Measurements from ENCODE around the gene BCL6B. TPM values are rescaled to one million over a fixed set of nuclear protein-coding genes. Genes with fewer than 3 reads are reported as not detected.
"Not testable (repeated sequence)": the region's sequence is repeated elsewhere in the genome, so short reads cannot be mapped to it uniquely, and the experiment has no call there.

Gene BCL6B, protein sequence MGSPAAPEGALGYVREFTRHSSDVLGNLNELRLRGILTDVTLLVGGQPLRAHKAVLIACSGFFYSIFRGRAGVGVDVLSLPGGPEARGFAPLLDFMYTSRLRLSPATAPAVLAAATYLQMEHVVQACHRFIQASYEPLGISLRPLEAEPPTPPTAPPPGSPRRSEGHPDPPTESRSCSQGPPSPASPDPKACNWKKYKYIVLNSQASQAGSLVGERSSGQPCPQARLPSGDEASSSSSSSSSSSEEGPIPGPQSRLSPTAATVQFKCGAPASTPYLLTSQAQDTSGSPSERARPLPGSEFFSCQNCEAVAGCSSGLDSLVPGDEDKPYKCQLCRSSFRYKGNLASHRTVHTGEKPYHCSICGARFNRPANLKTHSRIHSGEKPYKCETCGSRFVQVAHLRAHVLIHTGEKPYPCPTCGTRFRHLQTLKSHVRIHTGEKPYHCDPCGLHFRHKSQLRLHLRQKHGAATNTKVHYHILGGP
- 57.9 and 85.0 TPM in 2 replicates for total RNA-seq

DNA sequence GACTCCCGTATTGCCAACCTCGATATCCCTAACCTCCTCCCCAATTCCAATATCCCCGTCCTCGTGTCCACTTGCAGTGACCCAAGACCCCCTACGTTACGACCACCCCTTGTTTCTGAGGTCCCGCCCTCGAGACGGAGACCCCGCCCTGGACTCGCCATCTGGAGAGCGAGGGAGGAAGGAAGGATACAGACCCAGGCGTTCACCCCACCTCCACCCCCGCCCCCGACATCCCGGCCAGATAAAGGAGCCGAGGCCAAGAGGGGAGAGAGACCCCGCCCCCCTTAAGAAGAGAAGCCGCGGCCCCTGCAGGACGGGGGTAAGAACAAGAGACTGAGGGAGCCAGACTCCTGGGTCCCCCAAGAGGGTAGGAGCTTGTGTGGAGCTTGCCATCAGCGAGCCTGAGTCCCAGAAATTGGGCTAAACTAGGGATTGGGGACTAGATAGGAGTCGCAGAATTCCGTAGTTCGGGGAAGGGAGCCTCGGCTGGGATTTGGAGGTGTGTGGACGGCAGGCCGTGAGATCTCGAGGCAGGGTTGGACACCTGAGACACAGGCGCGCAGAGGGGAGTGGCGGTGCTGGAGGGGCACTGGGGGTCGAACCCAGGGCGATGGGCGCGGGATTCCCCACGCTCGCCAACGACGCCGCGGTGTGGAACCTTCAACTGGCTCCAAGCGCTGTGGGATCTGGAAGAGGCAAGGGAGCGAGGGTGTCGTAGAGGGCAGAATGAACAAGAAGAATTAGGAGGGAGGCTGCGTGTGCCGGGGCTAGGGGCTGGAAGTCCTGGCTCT lies at the start of gene BCL6B:
Gene BCL6B (plus strand): TSS at position 270 of the 791 bp plus-strand sequence. CDS start 622 bp downstream, outside the sequence.
- DNase-seq (ENCODE audit: low read depth in 2 of 2) = peak in 1 of 2 donors; percentile 79

DNA sequence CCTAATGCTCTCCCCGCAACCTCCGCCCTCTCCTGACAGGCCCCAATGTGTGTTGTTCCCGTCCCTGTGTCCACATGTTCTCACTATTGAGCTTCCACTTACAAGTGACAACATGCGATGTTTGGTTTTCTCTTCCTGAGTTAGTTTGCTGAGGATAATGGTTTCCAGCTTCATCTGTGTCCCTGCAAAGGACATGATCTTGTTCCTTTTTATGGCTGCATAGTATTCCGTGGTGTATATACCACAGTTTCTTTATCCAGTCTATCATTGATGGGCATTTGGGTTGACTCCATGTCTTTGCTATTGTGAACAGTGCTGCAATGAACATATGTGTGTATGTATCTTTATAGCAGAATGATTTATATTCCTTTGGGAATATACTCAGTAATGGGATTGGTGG lies 43.4 kb upstream of the BCL6B start:
- not testable (repeated sequence) for DNase-seq (ENCODE audit: low read depth in 2 of 2)

DNA sequence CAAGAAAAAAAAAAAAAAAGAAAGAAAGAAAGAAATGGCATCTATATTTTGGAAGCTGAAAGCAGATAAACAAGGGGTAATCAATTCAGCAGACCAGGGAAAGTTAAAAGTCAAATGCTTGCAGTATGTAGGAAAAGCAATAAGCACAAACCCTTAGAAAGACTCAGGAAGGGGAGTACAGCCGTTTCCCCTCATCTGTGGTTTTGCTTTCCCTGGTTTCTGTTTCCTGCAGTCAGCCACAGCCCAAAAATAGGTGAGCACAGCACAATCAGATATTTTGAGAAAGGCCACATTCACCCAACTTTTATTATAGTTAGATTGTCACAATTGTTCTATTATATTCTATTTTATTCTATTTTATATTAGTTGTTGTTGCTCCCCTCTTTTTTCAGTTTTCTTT lies 41.4 kb upstream of the BCL6B start:
- DNase-seq (ENCODE audit: low read depth in 2 of 2) = no peak

DNA sequence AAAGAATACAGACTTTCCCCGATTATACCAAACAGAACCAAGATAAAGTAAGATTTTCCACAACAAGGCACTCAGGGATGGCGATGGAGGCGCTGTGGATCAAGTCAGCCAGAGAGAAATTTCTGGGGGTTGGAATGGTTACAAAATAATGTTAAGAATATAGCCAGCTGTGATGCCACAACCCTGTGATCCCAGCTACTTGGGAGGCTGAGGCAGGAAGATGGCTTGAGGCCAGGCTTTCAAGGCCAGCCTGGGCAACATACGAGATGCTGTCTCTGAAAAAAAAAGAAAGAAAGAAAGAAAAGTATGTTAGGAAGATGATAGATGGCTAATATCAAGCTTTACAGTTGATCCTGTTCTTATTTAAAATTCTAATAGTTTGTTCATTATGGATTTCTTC lies 37.6 kb upstream of the BCL6B start:
- DNase-seq (ENCODE audit: low read depth in 2 of 2) = no peak

DNA sequence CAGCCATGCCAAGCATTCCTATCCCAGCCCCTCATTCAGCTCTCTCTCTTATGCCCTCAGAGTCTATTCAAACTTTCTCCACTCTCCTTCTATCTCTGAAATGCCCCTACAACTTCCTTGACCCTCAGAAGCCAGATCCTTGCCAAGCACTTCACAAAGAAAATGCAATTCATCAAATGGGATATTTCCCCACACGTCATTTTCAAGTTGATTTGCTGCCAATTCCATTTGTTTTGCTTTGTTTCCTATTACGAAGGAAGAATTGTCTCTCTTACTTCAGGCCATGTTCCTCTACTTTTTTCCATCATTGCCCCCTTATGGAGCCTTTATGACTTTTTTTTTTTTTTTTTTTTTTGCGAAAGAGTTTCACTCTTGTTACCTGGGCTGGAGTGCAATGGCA lies 36.2 kb upstream of the BCL6B start:
- DNase-seq (ENCODE audit: low read depth in 2 of 2) = peak; percentile 31 to 45

DNA sequence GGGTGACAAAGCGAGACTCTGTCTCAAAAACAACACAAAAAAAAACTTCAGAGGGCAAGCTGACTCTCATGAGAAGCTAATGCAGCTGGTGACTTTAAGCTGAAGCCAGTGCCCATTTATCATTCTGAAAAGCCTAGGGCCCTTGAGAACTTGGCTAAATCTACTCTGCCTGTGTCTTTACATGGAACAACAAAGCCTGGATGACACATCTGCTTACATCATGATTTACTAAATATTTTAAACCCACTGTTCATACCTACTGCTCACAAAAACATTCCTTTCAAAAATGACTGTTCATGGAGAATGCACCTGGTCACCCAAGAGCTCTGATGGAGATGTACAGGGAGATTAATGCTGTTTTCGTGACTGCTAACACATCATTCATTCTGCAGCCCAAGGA lies 33.1 kb upstream of the BCL6B start:
- DNase-seq (ENCODE audit: low read depth in 2 of 2) = no peak

DNA sequence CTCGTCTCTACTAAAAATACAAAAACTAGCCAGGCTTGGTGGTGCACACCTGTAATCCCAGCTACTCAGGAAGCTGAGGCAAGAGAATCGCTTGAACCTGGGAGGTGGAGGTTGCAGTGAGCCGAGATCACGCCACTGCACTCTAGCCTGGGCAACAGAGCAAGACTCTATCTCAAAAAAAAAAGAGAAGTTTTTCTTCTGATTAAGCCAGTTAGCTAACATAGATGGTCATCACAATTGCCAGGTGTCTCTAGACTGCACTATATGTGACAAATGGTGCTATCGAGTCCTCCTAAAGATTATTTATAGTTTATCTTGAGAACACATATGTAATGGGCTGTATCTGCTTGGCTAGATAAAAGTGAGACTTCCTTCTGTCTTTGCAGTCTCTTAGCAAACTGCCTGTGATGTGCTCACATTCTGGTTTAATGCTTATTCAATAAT lies 29.2 kb upstream of the BCL6B start:
- not testable (repeated sequence) for DNase-seq (ENCODE audit: low read depth in 2 of 2)

DNA sequence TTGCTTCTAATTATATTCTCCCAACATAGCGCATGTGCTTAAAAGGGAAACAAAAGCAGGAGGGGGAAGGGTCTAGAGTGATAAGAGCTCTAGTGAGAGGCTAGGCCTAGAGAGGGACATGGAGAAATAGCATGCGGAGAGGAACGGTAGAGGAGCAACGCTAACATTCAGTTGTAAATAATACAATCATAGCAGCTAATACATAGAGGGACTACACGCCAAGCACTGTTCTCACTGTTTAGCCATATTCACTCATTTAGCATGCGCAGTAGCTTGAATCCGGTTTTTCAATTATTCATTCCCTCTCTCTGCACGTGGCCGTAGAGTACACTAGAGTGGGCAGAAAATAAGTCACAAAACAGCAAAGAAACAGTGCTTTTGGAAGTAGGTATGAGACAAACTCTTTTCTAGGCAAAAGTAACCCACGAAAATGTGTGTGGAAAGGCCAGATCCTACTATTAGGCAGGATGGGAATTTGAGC lies 28.7 kb upstream of the BCL6B start:
- DNase-seq (ENCODE audit: low read depth in 2 of 2) = no peak

DNA sequence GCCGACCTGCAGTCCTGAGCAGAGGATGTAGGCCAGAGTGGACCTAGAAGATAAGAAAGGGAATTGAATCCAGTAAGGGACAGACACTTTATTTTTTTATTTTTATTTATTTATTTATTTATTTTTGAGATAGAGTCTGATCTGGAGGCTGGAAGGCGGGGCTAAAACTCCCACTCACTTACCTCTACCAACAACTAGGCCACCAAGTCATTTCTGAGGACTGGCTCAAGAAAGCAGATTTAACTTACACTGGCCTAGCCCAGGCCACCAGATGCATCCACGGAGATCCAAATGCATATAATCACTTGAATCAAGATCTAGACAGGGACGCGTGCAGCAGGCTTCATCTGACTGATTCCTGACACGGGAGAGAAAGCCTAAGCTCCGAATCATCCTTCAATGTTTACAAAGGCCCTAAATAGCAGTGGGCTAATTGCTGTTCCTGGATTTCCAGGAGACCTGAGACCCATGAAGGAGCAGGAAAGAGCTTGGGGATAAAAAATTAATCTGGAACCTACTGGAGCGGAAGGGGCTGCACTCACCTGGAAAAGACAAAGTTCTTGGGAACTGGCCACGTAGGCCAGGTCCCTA lies 28.1 kb upstream of the BCL6B start:
- no peak for DNase-seq (ENCODE audit: low read depth in 2 of 2)

DNA sequence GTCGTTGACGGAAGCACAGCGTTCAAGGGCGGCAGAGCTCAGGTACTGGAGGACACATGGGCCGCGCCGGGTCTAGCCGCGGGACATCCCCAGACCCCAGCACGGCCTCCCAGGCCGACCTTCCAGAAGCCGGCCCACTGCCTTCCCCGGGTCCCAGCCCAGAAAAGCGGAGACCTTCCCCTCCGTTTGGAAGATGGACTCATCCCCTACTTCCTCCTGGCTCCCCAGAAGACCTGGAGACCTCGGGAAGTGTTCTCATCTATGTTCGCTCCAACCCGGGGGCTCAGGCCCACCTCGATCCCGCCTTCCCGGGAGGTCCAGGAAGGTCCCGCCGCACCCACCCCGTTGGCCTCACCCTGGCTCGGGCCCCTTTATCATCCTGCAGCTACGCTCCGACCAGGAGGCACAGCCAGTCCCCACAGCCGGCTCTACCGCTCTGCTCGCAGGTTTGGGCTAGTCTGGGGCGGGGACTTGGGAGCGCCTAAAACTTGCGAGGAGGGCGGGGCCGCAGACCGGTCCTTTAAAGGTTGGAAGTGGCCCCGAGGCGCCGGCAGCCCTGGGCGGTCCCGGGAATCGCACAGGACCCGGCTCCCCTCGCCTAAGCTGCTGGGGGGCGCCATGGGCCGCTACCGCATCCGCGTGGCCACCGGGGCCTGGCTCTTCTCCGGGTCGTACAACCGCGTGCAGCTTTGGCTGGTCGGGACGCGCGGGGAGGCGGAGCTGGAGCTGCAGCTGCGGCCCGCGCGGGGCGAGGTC lies 27.2 kb upstream of the BCL6B start, which contains the start of gene ALOX12:
Gene ALOX12 (plus strand): TSS at position 550 of the 756 bp plus-strand sequence. CDS start 69 bp downstream, at position 619.
- DNase-seq (ENCODE audit: low read depth in 2 of 2) = no peak

DNA sequence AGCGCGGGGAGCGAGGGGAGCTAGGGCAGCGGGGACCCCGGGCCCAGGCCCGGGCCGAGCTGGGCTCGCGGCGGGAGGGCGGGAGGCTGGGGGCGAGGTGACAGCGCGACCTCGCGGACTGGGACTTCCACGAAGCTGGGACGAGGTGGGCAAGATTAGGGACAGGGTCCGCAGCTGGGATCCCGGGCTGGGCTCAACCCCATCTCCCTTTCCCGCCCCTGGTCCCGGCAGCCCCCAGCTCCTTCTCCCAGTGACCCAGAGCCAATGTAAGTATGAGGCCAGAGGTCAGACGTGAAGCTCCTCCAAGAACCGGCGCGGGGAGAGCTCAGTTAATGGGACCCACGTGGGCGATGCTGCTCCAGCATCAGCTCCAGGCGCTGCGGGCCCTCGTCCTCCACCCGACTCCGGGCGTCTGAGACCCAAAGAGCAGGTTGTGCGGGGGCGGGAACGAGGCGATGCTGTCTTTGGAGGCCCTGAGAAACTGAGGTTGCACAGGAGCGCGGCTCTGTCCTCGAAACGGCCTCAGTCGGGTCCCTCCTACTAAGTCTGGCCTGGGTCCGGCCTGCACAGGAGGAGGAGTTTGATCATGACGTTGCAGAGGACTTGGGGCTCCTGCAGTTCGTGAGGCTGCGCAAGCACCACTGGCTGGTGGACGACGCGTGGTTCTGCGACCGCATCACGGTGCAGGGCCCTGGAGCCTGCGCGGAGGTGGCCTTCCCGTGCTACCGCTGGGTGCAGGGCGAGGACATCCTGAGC lies 26.4 kb upstream of the BCL6B start:
- DNase-seq (ENCODE audit: low read depth in 2 of 2) = no peak

DNA sequence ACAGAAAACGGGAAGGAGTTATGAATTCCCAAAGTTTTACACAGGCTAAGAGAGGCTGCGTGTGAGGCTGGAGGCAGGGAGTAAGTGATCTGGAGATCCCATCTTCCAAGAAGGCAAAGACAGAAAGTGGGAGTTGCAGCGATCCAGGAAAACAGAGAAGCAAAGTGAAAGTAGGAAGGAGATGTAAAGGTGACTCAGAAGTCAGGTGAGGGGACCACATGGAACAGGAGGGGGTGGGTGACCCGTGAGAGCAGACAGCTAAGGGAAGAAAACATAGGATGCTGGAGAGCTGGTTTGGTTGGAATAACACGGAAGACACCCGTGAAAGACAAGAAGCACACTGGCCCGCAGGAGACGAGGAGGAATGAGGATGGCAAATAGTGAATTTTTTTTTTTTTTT lies 25.7 kb upstream of the BCL6B start:
- DNase-seq (ENCODE audit: low read depth in 2 of 2) = no peak

DNA sequence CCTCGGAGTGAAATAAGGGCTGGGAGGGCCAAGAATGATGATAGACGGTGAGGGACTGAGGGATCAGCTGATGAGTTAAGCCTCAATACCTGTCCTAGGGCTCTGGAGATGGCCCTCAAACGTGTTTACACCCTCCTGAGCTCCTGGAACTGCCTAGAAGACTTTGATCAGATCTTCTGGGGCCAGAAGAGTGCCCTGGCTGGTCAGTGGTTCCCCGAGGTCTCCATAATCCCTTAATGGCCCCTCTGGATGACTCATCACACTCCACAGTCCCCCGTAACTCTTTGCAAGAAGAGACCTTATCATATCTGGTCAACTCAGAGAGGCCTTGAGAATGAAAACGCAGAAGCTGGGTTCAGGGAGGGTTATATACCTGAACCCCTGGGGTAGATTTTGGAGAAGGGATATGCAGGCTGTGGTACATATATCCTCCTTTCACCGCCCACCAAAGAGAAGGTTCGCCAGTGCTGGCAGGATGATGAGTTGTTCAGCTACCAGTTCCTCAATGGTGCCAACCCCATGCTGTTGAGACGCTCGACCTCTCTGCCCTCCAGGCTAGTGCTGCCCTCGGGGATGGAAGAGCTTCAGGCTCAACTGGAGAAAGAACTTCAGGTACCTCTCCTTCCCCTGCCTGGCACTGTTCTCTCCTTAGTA lies 23.9 kb upstream of the BCL6B start:
- DNase-seq (ENCODE audit: low read depth in 2 of 2) = no peak

DNA sequence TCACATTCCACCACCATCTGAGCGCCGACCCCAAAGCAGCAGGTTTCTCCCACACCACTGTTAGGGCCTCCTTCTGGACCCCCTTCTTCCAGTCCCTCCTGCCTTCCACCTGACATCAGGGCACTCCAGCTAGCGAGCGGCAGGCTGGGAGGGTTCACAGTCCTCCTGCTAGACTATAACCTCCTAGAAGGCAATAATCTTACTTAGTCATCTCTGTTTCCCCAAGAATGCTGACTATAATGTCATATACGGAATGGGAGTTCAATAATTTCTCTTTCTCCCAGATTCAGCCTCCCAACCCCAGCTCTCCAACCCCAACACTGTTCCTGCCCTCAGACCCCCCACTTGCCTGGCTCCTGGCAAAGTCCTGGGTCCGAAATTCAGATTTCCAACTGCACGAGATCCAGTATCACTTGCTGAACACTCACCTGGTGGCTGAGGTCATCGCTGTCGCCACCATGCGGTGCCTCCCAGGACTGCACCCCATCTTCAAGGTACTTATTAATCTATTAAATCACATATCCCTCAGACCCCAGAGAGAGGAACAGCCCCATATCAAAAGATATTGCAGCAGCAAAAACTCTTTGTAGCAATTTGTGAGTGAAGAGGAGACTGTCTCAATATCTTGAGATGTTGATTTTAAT lies 21.4 kb upstream of the BCL6B start:
- DNase-seq (ENCODE audit: low read depth in 2 of 2) = peak in 1 of 2 donors; percentile 64

DNA sequence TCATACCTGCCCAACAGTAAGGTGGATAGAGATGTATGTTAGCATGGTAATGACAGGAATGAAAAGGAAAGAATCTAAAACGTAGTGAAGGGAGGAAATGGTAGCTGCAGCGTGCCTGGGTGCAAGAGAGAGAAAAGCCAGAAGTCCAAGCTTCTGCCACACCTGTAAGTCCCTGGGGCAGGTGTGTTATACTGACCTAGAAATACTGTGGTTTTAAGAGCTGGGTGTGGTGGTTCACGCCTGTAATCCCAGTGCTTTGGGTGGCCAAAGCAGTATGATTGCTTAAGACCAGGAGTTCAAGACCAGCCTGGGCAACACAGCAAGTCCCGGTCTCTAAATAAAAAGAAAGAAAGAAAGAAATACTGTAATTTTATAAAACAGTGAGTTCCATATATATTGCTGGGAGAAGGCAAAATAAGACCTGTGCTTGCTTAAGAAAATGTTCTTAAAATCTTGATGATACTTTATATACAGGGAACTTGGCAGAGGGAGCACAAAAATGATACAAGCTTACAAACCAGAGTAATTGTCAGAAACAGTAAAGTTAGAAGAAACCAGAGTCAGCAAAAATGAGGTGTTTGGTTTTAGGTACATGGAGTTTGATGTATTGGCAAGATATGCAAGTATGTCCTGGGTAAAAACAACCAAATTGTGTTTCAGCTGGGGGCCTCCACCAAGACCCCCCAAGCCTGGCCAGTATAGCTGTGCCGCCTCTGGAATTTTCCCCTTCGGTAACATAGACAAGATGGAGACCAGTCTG lies 20.4 kb upstream of the BCL6B start:
- DNase-seq (ENCODE audit: low read depth in 2 of 2) = no peak

DNA sequence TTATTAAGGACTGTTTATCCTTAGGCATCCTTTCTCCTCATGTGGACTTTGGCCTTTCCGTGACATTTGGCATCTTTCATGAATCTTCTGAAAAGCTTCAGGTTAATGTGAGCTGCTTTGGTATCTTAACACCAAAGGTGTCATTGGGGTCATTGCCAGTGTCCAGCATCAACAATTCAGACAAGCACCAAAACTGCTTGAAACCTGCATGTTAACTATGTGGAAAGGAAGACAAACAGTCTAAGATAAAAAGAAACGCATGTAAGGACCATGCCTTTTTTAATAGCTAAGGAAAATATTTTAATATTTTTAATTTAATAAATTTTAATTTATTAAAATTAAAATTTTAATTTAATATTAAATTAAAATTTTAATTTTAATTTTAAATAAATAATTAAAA lies 19.1 kb upstream of the BCL6B start:
- no peak for DNase-seq (ENCODE audit: low read depth in 2 of 2)

DNA sequence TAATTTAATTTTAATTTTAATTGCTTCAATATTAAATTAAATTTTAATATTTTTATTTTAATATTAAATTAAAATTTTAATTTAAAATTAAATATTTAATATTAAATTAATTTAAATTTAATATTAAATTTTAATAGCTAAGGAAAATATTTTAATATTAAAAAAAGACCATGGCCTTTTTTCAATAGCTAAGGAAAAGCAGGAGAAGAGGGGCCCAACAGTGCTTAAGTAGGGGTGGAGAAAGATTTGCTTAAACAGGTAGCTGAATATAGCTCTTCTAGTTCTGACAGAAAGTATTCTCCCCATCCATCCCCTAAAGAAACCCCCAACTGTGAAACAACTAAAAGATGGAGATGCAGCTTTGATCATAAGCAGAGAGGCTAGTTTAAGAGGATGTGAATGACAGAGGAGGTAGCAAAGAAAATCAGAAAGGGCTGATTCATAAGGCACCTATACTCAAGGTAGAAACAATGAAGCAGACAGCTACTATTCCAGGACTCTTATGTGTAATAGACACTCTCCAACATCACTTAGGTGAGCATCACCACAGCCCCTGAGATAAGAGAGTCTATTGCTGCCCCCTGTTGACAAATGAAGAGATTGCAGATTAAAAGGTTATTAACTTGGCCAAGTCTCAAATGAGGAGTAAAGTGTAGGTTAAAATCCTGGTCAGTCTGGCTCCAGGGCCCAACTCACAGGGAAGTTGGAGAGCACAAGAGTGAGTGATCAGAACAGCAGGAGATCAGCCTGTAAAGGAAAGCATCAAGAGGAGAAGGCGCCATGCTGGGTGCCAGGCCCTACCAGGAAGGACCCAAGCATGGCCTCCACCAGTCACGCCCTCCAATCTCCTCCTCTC lies 18.2 kb upstream of the BCL6B start:
- peak; percentile 55 to 74 for DNase-seq (ENCODE audit: low read depth in 2 of 2)

DNA sequence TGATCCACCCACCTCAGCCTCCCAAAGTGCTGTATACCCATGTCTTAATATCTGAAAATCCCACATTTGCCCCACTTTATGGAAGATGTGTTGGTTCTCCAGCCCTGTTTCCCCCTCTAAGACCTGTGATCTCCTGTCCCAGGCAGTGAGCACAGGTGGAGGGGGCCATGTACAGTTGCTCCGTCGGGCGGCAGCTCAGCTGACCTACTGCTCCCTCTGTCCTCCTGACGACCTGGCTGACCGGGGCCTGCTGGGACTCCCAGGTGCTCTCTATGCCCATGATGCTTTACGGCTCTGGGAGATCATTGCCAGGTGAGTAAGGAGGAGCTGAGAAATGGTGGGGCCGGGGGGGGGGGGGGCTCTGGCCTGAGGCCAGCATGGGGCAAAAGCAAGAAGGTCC lies 17.1 kb upstream of the BCL6B start:
- no peak for DNase-seq (ENCODE audit: low read depth in 2 of 2)
